ENCODE data around the gene SLC23A1.

GRCh38 chr5:139402561-139403158 lies 19.6 kb upstream of the SLC23A1 start:
- peak; percentile 26 for TF ChIP-seq CTCF (IDR thresholded peaks at IDR 0.05; ENCODE audit: poor library complexity)
- no peak for TF ChIP-seq EZH2 (IDR thresholded peaks at IDR 0.05; ENCODE audit: borderline replicate concordance)
